Loucy (cell line): ENCODE measurements around the gene RELCH.

ENCODE experiments used
- H2AFZ ChIP-seq: fragments of 200-600 bp; sonication (generic); 2 replicates; pipeline ENCODE4 v1.6.0; 2016; ENCODE audit warnings: antibody characterized with exemption, mild to moderate bottlenecking, low read length, moderate library complexity
- H3F3A ChIP-seq: fragments of 200-600 bp; 2 replicates; pipeline ENCODE4 v1.6.0; 2016; ENCODE audit warnings: antibody characterized with exemption, low read depth, mild to moderate bottlenecking
- H3K27me3 ChIP-seq: fragments of 200-600 bp; sonication (generic); 2 replicates; pipeline ENCODE4 v1.6.1; 2014; ENCODE audit warnings: low read length, mild to moderate bottlenecking; ENCODE audit not compliant: insufficient read depth, poor library complexity, severe bottlenecking
- H3K36me3 ChIP-seq: fragments of 200-600 bp; sonication (generic); 2 replicates; pipeline ENCODE4 v1.6.1; 2016; ENCODE audit warnings: low read length; ENCODE audit not compliant: insufficient read depth
- H3K4me1 ChIP-seq: fragments of 200-600 bp; sonication (generic); 2 replicates; pipeline ENCODE4 v1.5.1; 2014; ENCODE audit warnings: low read length, mild to moderate bottlenecking; ENCODE audit not compliant: insufficient read depth, poor library complexity, severe bottlenecking
- H3K4me2 ChIP-seq: fragments of 200-600 bp; sonication (generic); 2 replicates; pipeline ENCODE4 v1.6.0; 2014; ENCODE audit warnings: antibody characterized with exemption, low read length, low read depth, mild to moderate bottlenecking; ENCODE audit not compliant: poor library complexity, severe bottlenecking
- H3K4me3 ChIP-seq: fragments of 200-600 bp; sonication (generic); 2 replicates; pipeline ENCODE4 v1.5.1; 2014; ENCODE audit warnings: low read length, mild to moderate bottlenecking, mixed read lengths; ENCODE audit not compliant: poor library complexity, severe bottlenecking
- H3K79me2 ChIP-seq: fragments of 200-600 bp; sonication (generic); 2 replicates; pipeline ENCODE4 v1.6.1; 2014; ENCODE audit warnings: low read length; ENCODE audit not compliant: insufficient read depth
- H3K9ac ChIP-seq: fragments of 200-600 bp; sonication (generic); 2 replicates; pipeline ENCODE4 v1.6.0; 2014; ENCODE audit warnings: mild to moderate bottlenecking, low read depth, low read length, moderate library complexity; ENCODE audit not compliant: poor library complexity, severe bottlenecking
- H3K9me2 ChIP-seq: fragments of 200-600 bp; sonication (generic); replicated peaks from 2 replicates; pipeline ENCODE4 v1.6.1; 2016; ENCODE audit warnings: low read depth, low read length, mixed read lengths
- H3K9me3 ChIP-seq: fragments of 200-600 bp; sonication (generic); 2 replicates; pipeline ENCODE4 v1.6.1; 2014; ENCODE audit warnings: mild to moderate bottlenecking, antibody characterized with exemption, low read length, low read depth; ENCODE audit not compliant: insufficient read depth
- H4K20me1 ChIP-seq: fragments of 200-600 bp; sonication (generic); 2 replicates; pipeline ENCODE4 v1.6.0; 2014; ENCODE audit warnings: antibody characterized with exemption, low read length, mild to moderate bottlenecking; ENCODE audit not compliant: insufficient read depth, poor library complexity, severe bottlenecking
- EZH2phosphoT487 ChIP-seq: fragments of 200-600 bp; IDR thresholded peaks from 2 replicates; pipeline ENCODE4 v1.6.1; 2018; ENCODE audit warnings: antibody characterized with exemption, mild to moderate bottlenecking, moderate library complexity, borderline replicate concordance
- TF ChIP-seq, protein P1 (sequence below): fragments of 200-600 bp; sonication (generic); conservative IDR thresholded peaks from 2 replicates; pipeline ENCODE4 v1.5.1; 2014; ENCODE audit warnings: mild to moderate bottlenecking, antibody characterized with exemption, low read length

Gene RELCH

DNA sequence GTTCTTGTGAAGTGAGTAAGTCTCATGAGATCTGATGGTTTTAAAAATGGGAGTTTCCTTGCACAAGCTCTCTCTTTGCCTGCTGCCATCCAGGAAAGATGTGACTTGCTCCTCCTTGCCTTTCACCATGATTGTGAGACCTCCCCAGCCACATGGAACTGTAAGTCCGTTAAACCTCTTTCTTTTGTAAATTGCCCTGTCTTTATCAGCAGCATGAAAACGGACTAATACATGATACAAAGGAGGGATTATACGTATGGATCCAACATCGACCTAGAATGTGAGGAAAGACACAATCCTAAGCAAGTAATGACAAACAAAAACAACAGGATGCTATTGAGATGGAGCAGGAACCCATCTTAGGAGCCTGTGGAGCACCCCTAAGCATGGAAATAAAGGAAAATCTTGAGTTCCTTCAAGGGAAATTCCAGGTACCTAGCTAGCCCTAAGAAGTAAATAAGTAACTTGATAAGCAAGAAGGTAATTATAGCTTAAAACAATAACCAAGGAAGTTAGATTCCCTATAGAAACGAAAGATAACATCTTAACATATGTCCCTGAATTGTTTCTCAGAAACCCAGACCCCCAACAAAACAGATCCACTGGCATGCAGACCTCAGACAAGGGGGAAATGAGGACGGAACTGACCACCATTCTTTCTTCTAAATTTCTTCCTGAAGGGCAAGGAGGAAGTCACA, 136.6 kb downstream of the RELCH start:
- H3K4me1 ChIP-seq = peaks cover 14% of the 10 kb centered on the region

DNA sequence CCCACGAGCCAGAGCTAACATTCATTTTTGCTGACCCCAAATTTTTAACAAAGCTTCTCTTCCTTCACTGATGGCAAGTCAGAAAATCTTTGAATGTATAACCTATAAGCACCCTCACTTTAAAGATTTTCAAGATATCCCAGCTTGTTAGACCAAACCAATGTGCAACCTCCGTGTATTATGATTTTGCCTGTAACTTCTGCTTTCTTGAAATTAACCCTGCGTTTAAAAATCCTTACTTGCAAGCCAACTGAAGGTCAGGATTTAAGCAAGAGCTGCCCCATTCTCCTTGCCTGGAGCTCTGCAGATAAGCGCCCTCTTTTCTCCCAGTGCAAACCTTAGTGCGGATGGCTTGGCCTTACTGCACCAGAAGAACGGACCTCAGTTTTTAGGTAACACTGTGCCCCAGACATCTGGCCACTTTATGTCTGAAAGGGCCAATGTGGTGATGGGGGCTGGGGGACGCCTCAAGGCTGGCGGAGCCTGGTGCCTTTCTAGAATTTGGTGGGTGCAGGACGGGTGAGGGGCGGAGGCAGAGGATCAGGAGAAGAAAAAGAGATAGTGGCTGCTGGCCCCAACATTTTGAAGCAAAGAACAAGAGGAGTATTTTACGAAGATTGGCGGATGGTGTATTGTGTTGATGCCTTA, 137.2 kb downstream of the RELCH start:
- no peaks in the 10 kb centered on the region for H3K79me2 ChIP-seq
- H3K9ac ChIP-seq = no peak overlapping the region
- no peaks in the 10 kb centered on the region for H3F3A ChIP-seq
- no peaks in the 10 kb centered on the region for H3K9me2 ChIP-seq
- H3K4me2 ChIP-seq = no peak overlapping the region
- no peaks in the 10 kb centered on the region for H3K27me3 ChIP-seq
- no peak for TF ChIP-seq EZH2phosphoT487
- TF ChIP-seq, protein P1, sequence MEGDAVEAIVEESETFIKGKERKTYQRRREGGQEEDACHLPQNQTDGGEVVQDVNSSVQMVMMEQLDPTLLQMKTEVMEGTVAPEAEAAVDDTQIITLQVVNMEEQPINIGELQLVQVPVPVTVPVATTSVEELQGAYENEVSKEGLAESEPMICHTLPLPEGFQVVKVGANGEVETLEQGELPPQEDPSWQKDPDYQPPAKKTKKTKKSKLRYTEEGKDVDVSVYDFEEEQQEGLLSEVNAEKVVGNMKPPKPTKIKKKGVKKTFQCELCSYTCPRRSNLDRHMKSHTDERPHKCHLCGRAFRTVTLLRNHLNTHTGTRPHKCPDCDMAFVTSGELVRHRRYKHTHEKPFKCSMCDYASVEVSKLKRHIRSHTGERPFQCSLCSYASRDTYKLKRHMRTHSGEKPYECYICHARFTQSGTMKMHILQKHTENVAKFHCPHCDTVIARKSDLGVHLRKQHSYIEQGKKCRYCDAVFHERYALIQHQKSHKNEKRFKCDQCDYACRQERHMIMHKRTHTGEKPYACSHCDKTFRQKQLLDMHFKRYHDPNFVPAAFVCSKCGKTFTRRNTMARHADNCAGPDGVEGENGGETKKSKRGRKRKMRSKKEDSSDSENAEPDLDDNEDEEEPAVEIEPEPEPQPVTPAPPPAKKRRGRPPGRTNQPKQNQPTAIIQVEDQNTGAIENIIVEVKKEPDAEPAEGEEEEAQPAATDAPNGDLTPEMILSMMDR = no peak
- H3K4me3 ChIP-seq = no peak overlapping the region
- no peak overlapping the region for H2AFZ ChIP-seq
- H3K9me3 ChIP-seq = no peaks in the 10 kb centered on the region
- H3K36me3 ChIP-seq = no peaks in the 10 kb centered on the region
- H4K20me1 ChIP-seq = no peaks in the 10 kb centered on the region
- H3K4me1 ChIP-seq = peaks cover 21% of the 10 kb centered on the region

More for the DNA sequence above, 136.6 kb downstream of the RELCH start:
- no peaks in the 10 kb centered on the region for H3K27me3 ChIP-seq
- H3F3A ChIP-seq = no peaks in the 10 kb centered on the region
- no peak for TF ChIP-seq EZH2phosphoT487
- TF ChIP-seq, protein P1 = no peak
- H3K4me2 ChIP-seq = no peak overlapping the region
- H3K4me3 ChIP-seq = no peak overlapping the region
- H3K79me2 ChIP-seq = no peaks in the 10 kb centered on the region
- H3K36me3 ChIP-seq = no peaks in the 10 kb centered on the region
- no peaks in the 10 kb centered on the region for H3K9me2 ChIP-seq
- no peaks in the 10 kb centered on the region for H3K9me3 ChIP-seq
- H2AFZ ChIP-seq = no peak overlapping the region
- H4K20me1 ChIP-seq = no peaks in the 10 kb centered on the region
- H3K9ac ChIP-seq = no peak overlapping the region

DNA sequence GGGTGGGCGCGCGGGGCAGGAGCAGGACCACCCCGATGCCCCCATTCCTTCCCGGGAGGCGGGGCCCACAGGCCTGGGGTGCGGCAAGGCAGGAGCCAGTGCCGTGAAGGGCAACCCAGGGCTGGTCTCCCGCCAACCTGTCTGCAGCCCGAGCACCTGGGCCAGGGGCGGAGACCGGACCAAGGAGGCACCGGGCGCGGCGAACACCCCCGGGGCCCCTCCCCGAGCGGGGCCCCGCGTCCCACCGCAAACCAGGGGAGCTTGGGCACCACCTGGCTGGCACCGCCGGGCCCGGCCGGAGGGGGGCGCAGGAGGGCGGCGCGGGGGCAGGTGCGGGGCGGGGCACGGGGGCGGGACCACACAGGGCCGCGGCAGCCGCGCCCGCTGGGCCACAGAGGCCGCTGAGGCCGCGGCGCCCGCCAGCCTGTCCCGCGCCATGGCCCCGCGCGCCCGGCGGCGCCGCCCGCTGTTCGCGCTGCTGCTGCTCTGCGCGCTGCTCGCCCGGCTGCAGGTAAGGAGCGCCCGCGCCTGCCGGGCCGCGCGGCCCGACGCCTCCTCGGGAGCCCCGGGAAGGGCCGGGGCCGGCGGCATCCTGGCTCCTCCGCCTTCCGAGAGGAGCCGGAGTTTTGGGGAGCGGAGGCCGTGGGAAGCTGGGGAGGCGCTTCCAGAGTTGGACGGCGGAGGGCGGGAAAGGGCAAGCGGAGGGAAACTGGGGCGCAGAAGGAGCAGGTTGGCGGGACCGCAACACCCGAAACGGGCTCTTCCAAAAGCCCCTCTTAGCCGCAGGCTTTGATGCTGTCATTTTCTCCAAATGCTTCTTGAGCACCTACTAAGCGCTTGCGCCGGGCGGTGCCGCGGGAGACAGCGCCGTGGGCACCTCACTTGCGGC, 138.1 kb downstream of the RELCH start, which contains the start of gene TNFRSF11A:
TSS of gene TNFRSF11A (plus strand) at position 394 of the 889 bp plus-strand sequence. CDS start at position 437, 43 bp downstream.
- Histone ChIP-seq H3K9me3 (no peaks in the 10 kb centered on the region), H3K9me2 (no peaks in the 10 kb centered on the region), H3K9ac (no peak within 1 kb of the TSS), H3K4me3 (no peak within 1 kb of the TSS), H3K79me2 (no peaks in the 10 kb centered on the region), H3K4me1 (peaks cover 29% of the 10 kb centered on the region), H3F3A (no peaks in the 10 kb centered on the region), H3K27me3 (no peaks in the 10 kb centered on the region), H4K20me1 (no peaks in the 10 kb centered on the region), H2AFZ (no peak within 1 kb of the TSS), H3K36me3 (no peaks in the 10 kb centered on the region), H3K4me2 (no peak within 1 kb of the TSS)
- no peak for TF ChIP-seq EZH2phosphoT487
- TF ChIP-seq, protein P1 = no peak
